HG02973 (cell line): ENCODE results near the gene ELOF1.
"Not testable (repeated sequence)": the region's sequence is repeated elsewhere in the genome, so short reads cannot be mapped to it uniquely, and the experiment has no call there.

Experiments used
- ATAC-seq: cut with Tn5 transposase; IDR thresholded peaks from one replicate; pipeline ENCODE4 v1.9.1; 2021; ENCODE audit warnings: moderate library complexity; ENCODE audit not compliant: unreplicated experiment

Gene ELOF1

DNA sequence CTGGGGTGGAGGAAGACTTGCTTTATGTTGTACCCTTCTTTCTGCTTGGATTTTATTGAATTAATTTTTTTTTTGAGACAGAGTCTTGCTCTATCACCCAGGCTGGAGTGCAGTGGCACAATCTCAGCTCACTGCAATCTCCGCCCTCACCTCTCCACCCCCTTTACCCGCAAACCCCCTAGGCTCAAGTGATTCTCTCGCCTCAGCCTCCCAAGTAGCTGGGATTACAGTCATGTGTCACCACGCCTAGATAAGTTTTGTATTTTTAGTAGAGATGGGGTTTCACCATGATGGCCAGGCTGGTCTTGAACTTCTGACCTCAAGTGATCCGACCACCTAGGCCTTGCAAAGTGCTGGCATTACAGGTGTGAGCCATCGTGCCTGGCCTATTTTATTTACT is 14.3 kb upstream of the ELOF1 start:
- ATAC-seq = not testable (repeated sequence)

DNA sequence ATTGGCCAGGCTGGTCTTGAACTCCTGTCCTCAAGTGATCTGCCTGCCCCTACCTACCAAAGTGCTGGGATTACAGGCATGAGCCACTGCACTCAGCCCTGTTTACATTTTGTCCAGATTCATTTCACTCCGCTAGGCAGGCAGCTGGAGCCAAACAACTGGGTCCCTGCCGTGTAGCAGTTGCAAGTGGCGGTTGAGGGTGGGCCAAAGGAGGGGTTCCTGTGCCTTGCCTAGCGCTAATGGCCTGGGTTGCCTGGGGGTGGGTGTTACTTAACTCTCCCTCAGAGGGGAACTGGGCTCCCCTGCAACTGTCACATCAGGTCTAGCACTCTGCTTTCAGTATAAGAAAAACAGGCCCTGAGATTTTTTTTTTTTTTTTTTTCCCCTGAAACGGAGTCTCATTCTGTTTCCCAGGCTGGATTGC is 11.0 kb upstream of the ELOF1 start:
- ATAC-seq = no peak

DNA sequence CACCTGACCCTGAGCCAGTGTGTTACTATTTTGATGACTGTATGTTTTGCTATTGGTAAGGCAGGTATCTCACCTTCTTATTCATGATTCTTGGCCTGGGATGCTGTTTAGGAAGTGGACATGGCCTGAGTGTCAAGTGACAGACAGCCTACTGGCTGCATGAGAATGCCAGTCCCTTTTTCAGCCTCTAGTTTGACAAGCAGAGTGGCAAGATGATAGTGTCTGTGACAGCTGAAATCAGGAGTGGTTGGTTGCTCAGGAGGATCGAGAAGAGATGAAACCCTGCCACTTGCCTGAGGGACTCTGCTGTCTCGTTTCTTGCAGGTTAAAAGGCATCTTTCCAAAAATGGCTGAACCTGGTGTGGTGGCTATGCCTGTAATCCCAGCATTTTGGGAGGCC is 7.1 kb upstream of the ELOF1 start:
- ATAC-seq = no peak

DNA sequence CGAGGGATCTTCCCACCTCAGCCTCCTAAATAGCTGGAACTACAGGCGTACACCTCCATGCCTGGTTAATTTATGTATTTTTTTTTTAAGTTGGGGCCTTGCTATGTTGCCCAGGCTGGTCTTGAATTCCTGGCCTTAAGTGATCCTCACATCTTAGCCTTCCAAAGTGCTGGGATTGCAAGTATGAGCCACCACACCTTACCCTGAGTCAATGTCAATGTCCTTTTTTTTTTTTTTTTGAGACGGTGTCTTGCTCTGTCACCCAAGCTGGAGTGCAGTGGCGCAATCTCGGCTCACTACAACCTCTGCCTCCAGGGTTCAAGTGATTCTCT is 6.6 kb upstream of the ELOF1 start:
- not testable (repeated sequence) for ATAC-seq

- ATAC-seq = not testable (repeated sequence)
Observed at GRCh38 chr19:11564082-11564807, 5.2 kb upstream of the ELOF1 start.

DNA sequence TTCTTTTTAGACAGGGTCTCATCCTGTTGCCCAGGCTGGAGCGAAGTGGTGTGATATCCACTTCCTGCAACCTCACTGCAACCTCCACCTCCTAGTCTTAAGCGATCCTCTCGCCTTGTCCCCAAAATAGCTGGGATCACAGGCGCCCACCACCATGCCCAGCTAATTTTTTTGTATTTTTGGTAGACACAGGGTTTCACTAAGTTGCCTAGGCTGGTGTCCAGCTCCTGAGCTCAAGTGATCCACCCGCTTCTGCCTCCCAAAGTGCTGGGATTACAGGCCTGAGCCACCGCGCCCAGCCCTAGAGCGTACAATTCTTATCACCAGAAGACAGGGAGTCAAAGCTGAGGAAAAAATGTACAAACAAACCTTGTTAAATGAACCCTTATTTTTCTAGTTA is 4.5 kb upstream of the ELOF1 start:
- ATAC-seq = no peak

GRCh38 chr19:11560404-11561051 is 1.5 kb upstream of the ELOF1 start:
- ATAC-seq = no peak

- no peak for ATAC-seq
Observed at GRCh38 chr19:11556634-11557420, 2.2 kb downstream of the ELOF1 start.

DNA sequence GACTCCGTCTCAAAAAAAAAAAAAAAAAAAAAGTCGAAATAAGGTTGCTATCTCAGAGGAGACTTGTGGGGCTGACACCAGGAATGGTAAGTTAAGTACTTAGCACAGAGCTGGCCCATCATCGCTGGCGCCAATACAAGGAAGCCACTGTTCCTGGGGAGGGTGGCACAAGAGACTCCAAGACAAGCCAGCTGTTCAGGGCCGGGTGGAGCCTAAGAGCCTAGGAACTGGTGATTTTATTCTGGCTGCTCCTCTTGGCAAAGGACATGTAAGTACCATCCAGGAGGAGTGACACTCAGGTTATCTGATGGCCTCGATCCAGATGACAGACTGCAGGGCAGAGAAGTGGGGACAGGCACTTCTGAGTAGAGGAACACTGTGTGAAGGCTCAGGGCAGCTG is 3.8 kb downstream of the ELOF1 start:
- no peak for ATAC-seq

DNA sequence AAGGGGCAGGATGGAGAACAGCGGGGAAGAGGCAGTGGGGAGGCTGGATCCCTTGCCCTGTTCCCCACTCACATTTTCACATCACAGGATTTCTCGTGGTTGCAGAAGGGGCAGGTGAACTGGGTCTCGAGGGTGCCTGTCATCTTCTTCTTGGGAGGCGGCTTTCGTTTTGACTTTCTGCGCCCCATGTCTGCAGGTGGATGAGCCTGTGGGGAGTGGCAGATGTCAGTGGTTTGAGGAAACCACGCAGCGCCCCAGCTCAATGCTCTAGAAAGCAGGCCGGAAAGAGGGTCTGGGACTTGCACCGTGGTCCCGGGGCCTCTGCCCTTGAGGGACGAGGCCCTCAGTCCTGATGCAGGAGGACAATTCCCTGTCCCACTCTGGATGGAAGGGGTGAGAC is 4.9 kb downstream of the ELOF1 start:
- no peak for ATAC-seq

DNA sequence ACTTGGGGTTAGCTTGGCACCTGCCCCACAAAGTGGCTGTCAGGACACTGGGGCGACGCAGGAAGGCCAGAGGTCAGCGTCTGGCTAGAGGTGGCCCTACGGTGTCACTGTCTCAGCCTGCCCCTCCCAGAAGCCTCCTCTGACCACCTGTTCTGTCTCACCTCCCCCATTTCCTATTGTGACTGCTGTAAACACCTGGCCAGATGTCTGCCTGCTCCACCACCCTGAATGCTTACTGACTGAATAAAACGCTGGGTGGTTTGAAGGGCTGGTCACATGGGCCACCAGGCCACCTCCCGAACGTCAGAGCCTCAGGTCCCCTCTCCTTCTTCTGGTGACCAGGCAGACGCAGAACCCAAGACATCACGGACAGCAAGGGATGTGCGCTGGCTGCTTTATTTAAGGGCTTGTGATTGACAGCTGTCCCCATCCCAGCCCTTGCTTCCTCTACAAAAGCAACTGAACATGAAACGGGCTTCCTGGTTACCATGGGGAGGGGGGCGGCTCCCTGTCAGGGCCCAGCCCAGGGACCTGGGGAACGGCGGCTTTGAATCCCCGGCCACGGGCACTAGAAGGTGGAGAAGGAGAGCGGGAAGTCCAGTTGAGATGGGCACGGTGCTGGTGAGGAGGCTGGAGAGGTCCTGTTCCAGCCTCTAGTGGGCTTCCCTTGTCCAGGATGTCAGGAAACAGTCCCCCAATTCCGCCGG is 6.2 kb downstream of the ELOF1 start:
- ATAC-seq = no peak

DNA sequence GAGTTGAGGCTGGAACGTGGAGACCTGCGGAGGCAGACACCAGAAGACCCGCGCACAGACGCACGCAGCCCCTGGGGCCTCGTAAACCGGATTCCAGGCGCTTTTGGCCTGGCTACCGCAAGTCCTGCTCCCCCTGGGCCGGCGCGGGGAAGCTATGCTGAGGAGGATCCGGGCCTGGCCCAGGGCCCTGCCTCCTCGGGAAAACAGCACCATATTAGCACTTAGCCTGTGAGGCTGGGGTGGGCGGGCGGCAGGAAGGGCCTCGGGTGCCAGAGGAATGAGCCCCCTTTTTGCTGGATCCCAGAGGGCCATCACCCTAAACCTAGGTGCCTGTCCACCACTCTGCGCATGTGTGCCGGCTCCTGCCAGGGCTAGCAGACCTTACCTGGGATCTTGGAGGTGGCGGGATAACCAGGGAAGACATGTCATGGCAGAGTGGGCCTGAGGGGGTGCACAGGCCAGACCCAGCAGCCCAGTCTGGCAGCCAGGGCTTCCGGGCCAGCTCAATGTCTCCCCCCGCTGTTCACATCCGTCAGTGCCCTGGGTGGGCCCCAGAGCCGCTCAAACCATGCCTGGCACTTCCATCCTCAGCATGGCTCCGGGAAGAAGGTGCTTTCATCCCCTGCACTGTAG is 7.3 kb downstream of the ELOF1 start:
- ATAC-seq = no peak

DNA sequence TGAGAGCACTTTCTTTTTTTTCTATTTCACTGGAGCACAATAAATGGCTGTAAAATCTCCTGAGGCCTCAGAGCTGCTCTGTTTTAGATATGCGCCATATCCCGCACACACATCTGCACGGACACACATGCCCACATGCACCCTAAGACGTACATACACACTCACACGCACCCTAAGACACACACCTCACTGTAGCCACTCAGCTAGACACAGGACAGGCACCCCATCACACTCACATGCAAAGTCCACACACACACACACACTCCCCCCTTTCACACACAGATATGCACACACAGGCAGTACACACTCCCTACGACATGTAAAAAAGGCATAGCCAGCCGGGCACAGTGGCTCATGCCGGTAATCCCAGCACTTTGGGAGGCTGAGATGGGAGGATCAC is 8.8 kb downstream of the ELOF1 start:
- no peak for ATAC-seq

- ATAC-seq = no peak
Observed at GRCh38 chr19:11549386-11549953, 9.6 kb downstream of the ELOF1 start.

DNA sequence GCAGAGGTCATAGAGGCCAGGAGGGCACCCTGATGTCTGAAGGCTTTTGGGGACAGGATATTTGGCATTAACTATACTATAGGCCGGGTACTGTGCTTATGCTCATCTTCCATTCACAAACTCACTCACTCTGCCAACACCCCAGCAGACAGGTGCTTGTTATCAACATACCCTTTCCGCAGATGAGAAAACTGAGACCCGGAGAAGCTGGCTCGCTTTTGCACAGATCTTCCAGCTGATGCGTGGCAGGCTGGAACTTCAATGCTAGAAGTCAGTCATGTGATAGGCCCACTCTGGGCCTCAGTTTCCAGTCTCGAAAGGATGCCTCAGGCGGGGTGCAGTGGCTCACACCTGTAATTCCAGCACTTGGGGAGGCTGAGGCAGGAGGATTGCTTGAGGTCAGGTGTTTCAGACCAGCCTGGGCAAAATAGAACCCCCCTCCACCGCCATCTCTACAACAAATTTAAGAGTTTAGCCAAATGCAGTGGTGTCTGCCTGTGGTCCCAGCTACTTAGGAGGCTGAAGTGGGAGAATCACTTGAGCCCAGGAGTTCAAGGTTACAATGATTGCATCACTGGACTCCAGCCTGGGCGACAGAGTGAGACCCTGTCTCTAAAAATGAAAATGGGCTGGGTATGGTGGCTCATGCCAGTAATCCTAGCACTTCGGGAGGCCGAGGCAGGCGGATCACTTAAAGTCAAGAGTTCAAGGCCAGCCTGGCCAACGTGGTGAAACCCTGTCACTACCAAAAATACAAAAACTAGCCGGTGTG is 10.9 kb downstream of the ELOF1 start:
- no peak for ATAC-seq

DNA sequence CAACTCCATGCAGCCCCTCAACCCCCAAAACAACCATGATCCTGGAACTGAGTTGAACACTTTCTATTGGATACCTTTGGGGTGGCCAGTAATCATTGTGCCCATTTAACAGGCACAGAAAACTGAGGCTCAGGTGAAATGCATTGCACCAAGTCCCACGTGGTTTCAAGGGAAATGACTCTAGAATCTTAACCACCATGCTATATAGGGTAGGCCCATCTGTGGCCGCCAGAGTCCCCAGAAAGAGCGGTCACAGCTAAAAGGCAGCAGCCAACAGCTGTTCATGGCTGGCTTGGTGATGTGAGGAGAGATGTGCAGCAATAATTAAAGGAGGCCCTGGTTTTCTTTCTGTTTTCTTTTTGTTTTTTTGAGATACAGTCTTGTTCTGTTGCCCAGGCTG is 17.8 kb downstream of the ELOF1 start:
- no peak for ATAC-seq

DNA sequence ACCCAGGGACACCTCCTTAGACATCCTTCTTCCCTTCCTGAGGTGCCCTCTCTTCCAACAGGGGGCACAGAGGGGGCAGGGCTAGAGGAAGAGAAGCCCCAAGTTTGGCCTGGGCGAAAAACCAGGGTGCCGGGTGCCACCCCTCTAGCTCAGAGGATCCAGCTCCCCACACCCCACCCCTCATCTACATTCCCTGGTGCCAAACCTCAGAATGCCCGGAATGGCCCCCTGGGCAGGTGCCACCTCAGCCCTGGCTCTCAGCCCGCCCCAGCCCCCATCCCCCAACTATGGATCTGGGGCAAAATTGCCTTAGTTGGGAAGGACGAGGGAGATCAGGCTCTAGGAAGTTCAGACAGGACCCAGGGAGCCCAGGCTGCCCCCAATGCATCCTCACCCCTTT is 18.4 kb downstream of the ELOF1 start:
- ATAC-seq = no peak

GRCh38 chr19:11539495-11540365 is 19.3 kb downstream of the ELOF1 start:
- no peak for ATAC-seq
